B cell (primary cell): Measurements from ENCODE around the gene CD58.

Experiments
- CTCF ChIP-seq: fragments of 200-600 bp; IDR thresholded peaks from one replicate; pipeline ENCODE4 v1.8.0; 2022; ENCODE audit warnings: antibody characterized with exemption, mild to moderate bottlenecking
- EZH2 ChIP-seq: IDR thresholded peaks from 2 replicates; pipeline ENCODE4 v1.6.1; 2012; ENCODE audit warnings: borderline replicate concordance, low read depth, mild to moderate bottlenecking, moderate library complexity, low read length; ENCODE audit not compliant: insufficient read depth, poor library complexity, severe bottlenecking

- TF ChIP-seq EZH2: no peak
- no peak for TF ChIP-seq CTCF
Observed at GRCh38 chr1:116528329-116529083, 42.3 kb downstream of the CD58 start.
